Lower lobe of right lung (tissue), 2 donors: Measurements from ENCODE around the gene CSTB. TPM values are rescaled to one million over a fixed set of nuclear protein-coding genes. Genes with fewer than 3 reads are reported as not detected.

Experiments used
- ATAC-seq, 2 donors: fragments of 200-7000 bp; cut with Tn5 transposase; one replicate each; pipeline ENCODE4 v1.9.1; 2020 to 2022; ENCODE audit warnings: mild to moderate bottlenecking in 2 of 2, moderate library complexity in 2 of 2
- DNase-seq: peaks from one replicate; pipeline ENCODE4 v3.0.0-alpha.2; 2020
- H3K27ac ChIP-seq: fragments of 200-600 bp; one replicate; pipeline ENCODE4 v1.8.0; 2022
- H3K27me3 ChIP-seq: fragments of 200-600 bp; one replicate; pipeline ENCODE4 v1.8.0; 2022; ENCODE audit warnings: low read depth
- H3K36me3 ChIP-seq: fragments of 200-600 bp; one replicate; pipeline ENCODE4 v1.8.0; 2022; ENCODE audit warnings: mild to moderate bottlenecking
- H3K4me1 ChIP-seq: fragments of 200-600 bp; one replicate; pipeline ENCODE4 v1.8.0; 2022
- H3K4me3 ChIP-seq: fragments of 200-600 bp; one replicate; pipeline ENCODE4 v1.8.0; 2022; ENCODE audit warnings: mild to moderate bottlenecking
- H3K9me3 ChIP-seq: fragments of 200-600 bp; one replicate; pipeline ENCODE4 v1.8.0; 2022
- intact Hi-C: fragments of 100-400 bp; cut with DNase I; formaldehyde crosslinking; loops from one replicate; pipeline ENCODE4 v1.11.0; 2022
- total RNA-seq: library from RNA; stranded (reverse); fragmentation: NEBNext Ultra II Directional; extraction: Animal tissue kit (Norgen Biotek cat#: 25700); gene quantifications from one replicate; pipeline ENCODE4 v1.2.1, GENCODE V29; 2021
- TF ChIP-seq, protein P1 (sequence below): fragments of 200-600 bp; IDR thresholded peaks from one replicate; pipeline ENCODE4 v1.8.0; 2022; ENCODE audit warnings: antibody characterized with exemption, mild to moderate bottlenecking
- donor health status: DM: no; HTN: yes; CAD: no; lungs with severe emphysema.

The CSTB gene
- total RNA-seq, 1 donor from 2014 or later = 154 TPM

DNA sequence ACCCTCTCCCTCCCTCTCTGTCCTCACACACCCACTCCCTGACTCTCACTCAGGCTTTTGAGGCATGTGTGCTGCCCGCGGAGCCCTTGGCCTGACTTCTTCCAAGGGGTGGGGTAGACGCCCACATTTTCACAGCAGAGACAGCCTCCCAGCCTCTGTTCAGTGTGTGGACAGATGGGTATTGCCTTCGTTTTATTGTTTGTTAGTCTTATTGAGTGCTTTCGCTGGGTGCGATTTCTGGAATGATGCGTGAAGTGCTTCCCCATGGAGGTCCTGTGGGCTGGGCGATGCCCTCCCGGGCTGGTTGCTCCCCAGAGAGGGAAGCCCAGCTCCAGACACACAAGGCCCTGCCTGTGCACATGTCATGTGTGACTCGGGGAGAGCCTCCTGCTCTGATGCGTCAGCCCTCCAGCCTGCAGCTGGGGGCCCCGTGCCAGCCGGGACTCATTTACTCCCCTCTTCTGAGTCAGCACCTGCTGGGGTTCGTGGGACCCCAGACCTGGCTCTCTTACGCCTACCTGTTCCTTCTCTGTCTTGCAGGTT lies 42.5 kb downstream of the CSTB start:
- peak; percentile 7 to 26 for ATAC-seq
- DNase-seq = no peak
- Histone ChIP-seq H3K27me3 (no peaks in the 10 kb centered on the region), H3K36me3 (peaks cover 38% of the 10 kb centered on the region), H3K27ac (peak overlapping the region; percentile 75), H3K9me3 (no peaks in the 10 kb centered on the region), H3K4me1 (peaks cover 57% of the 10 kb centered on the region), H3K4me3 (no peak overlapping the region)
- intact Hi-C loops = no loop called here
- TF ChIP-seq, protein P1, sequence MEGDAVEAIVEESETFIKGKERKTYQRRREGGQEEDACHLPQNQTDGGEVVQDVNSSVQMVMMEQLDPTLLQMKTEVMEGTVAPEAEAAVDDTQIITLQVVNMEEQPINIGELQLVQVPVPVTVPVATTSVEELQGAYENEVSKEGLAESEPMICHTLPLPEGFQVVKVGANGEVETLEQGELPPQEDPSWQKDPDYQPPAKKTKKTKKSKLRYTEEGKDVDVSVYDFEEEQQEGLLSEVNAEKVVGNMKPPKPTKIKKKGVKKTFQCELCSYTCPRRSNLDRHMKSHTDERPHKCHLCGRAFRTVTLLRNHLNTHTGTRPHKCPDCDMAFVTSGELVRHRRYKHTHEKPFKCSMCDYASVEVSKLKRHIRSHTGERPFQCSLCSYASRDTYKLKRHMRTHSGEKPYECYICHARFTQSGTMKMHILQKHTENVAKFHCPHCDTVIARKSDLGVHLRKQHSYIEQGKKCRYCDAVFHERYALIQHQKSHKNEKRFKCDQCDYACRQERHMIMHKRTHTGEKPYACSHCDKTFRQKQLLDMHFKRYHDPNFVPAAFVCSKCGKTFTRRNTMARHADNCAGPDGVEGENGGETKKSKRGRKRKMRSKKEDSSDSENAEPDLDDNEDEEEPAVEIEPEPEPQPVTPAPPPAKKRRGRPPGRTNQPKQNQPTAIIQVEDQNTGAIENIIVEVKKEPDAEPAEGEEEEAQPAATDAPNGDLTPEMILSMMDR = no peak

DNA sequence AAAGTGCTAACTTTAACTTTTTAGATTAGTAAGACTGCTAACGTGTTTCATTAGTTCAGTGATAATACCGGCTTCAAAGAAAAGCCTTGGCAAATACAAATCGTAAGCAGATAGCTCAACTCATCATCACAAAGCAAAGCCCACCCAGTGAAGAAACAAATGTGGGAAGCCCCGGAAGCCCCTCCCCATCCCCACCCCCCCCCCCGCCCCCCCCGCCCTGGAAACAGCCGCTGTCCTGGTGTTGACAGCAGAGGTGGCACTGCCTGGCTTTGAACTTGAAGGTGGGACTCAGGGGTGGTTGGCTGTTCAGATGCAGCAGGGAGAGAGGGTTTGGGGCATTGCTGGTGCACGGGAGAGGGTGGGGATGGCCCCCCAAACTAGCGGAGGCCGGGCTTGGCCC lies 43.0 kb downstream of the CSTB start:
- DNase-seq (no peak), ATAC-seq (no peak)
- H3K27ac ChIP-seq = peak overlapping the region; percentile 75
- no peaks in the 10 kb centered on the region for H3K9me3 ChIP-seq
- intact Hi-C loops = no loop called here
- TF ChIP-seq, protein P1 = no peak
- peaks cover 60% of the 10 kb centered on the region for H3K4me1 ChIP-seq
- H3K4me3 ChIP-seq = no peak overlapping the region
- no peaks in the 10 kb centered on the region for H3K27me3 ChIP-seq
- H3K36me3 ChIP-seq = peaks cover 35% of the 10 kb centered on the region

DNA sequence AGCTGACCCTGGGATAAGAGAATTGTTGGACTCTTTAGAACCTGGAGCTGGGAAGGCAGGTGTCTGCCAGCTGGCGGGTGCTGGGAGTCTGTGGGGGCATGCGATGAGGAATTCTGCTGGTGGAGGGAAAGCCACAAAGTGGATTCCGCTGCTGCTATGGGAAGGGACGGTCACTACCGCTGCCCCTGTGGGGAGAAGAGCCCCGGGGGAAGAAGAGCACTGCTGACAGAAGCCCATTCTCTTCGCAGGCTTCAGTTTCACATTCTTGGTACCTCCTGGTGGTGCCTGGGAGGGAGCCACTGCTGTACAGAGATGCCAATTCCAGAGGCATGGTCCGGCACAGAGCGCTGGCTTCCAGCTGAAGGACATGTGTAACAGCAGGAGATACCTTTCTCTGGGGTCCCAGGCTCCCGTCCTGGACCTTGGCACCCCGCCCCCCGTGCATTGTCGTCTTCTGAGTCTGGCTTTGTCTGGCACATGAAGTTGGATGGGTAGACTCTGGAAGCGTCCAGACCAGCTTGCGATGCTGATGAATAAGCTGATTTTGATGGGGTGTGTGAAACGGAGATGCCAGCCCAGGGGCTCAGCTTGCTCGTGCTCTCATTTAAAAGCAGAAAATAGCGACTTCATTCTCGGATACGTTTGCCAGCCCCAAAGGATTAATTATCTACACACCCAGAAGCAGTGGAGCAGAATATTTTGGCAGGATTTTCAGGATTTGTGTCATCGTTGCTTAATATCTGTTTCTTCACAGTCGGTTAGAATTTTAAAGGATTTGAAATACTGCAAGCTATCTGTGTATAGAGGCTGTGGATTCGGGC lies 44.0 kb downstream of the CSTB start:
- peaks cover 70% of the 10 kb centered on the region for H3K4me1 ChIP-seq
- peaks cover 26% of the 10 kb centered on the region for H3K36me3 ChIP-seq
- H3K27me3 ChIP-seq = no peaks in the 10 kb centered on the region
- ATAC-seq (no peak), DNase-seq (no peak)
- no peaks in the 10 kb centered on the region for H3K9me3 ChIP-seq
- intact Hi-C loops = no loop called here
- H3K27ac ChIP-seq = no peak overlapping the region
- H3K4me3 ChIP-seq = no peak overlapping the region
- TF ChIP-seq, protein P1 = no peak

GRCh38 chr21:43731476-43731875 lies 44.6 kb downstream of the CSTB start:
- DNase-seq = no peak
- no peak overlapping the region for H3K4me3 ChIP-seq
- H3K27me3 ChIP-seq = no peaks in the 10 kb centered on the region
- H3K36me3 ChIP-seq = peaks cover 20% of the 10 kb centered on the region
- intact Hi-C loops = no loop called here
- peaks cover 76% of the 10 kb centered on the region for H3K4me1 ChIP-seq
- no peak overlapping the region for H3K27ac ChIP-seq
- TF ChIP-seq, protein P1 = no peak
- no peaks in the 10 kb centered on the region for H3K9me3 ChIP-seq
- no peak for ATAC-seq

- peak; percentile 96 for DNase-seq
- Histone ChIP-seq H3K27ac (peak overlapping the region; percentile 88), H3K9me3 (no peaks in the 10 kb centered on the region), H3K27me3 (no peaks in the 10 kb centered on the region), H3K36me3 (peaks cover 14% of the 10 kb centered on the region), H3K4me1 (peaks cover 85% of the 10 kb centered on the region), H3K4me3 (peak overlapping the region; percentile 57)
- TF ChIP-seq, protein P1 = peak; percentile 42
- intact Hi-C loops = no loop called here
- ATAC-seq = peak; percentile 89 to 91
Measured at GRCh38 chr21:43728467-43729390, 47.4 kb downstream of the CSTB start.
